Amygdala (tissue), 56 donors: ENCODE data around the gene SPIRE1.
"Not testable (repeated sequence)": the region's sequence is repeated elsewhere in the genome, so short reads cannot be mapped to it uniquely, and the experiment has no call there.

ENCODE experiments used
- DNase-seq, 56 donors: peaks; one replicate each; lab custom pipeline; 2025; lab: John Stamatoyannopoulos, UW

The SPIRE1 gene

DNA sequence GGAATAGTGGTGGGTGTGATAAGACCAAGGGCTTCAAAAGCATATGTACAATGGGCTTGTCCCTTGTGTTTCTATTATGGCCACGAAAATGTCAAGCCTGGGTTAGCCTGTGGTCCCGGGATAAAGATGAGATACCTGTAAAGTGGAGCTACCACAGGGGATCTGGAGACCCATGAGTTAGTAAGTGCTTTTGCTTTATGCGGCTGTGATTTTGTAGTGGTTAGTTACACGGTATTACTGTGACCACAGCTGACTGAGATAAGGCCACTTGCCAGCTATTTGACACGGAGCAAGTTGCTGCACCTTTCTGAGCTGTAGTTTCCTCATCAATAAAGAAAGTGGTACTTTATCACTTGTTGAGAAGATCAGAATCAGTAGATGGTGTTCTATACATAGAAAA lies 150.9 kb downstream of the SPIRE1 start:
- DNase-seq: no peak

GRCh38 chr18:12500986-12501385 lies 156.9 kb downstream of the SPIRE1 start:
- no peak for DNase-seq

DNA sequence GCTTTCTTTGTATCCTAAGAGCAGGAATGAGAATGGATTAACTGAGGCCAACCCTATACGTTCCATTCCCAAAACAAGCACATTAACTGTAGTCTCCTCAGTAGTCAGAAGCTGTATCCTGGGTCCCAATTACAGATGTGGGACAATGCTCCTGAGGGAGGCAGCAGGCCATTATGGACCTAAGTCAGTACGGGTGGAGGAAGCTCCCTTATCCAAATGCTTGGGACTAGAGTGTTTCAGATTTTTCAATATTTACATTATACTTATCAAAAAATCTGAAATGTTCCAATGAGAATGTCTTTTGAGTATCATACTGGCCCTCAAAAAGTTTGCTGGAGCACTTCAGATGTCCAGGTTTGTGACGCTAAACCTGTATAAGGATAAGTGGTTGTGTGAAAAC lies 160.1 kb downstream of the SPIRE1 start:
- DNase-seq: no peak

- no peak for DNase-seq
Observed at GRCh38 chr18:12497296-12497695, 160.6 kb downstream of the SPIRE1 start.

DNA sequence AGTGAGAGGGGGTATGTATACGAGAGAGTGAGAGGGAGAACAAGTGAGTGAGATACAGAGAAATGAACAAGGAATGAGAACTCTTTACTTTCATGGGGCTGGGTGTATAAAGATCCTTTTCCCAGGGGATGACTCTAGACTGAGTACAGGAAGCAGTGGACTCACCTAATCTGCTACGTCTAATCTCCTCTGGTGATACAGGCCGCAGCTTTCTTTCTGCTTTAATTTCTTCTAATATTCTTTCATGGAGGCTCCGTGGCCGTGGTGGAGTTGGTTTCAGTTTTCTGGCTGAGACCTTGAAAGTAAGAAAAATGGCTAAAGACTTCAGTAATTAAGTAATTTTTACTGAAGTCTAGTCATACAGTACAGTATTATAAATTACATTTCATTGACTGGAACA lies 165.0 kb downstream of the SPIRE1 start:
- no peak for DNase-seq

DNA sequence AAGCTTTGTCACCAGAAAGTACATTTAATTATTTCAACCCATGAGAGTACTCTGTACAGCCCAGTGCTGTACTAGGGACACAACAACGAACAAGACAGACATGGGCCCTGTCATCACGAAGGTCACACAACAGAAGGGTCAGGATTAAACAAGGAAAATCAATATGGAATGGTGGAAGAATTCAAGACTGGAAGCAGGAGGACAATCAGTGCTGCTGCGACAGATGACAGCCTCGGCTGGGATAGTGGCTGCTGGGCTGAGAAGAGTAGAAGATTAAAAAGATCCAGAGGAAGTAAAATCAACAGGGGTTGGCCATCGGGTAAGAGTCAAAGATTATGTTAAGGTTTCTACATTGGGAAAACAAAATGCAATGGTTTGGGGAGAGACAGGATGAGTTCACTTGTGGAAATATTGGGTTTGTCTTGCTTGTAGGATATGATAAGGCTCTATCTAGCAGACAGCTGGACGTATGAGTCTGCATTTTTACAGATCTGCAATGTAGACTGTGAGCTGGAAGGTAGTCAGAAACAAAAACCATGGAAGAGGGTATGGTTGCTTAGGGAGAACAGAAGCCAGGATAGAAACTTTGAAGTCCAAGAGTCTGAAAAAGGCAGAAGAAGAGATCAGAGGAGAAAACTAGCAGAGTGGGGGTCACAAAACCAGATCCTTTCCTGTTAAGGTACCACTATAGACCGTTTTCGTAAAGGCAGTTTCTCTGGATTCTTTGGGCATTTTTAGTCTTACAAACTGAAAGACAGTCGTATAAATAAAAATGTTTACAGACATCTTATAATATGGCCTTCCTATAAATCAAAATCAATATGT lies 166.1 kb downstream of the SPIRE1 start:
- no peak for DNase-seq

GRCh38 chr18:12485479-12486105 lies 172.3 kb downstream of the SPIRE1 start:
- DNase-seq: peak in 1 of 56 donors; percentile 1

DNA sequence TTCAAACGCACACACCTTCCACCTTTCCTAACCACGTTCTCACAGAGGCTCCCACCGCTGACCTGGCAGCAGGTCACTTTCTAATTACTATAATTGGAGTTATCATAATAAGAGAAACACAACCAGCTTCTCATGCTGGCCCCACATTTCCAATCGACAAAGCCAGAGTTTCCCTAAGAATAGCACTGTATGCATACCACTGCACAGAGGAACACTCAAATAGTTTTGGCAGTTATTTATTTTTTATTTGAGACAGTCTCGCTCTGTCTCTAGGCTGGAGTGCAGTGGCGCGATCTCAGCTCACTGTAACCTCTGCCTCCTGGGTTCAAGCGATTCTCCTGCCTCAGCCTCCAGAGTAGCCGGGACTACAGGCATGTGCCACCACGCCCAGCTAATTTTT lies 176.0 kb downstream of the SPIRE1 start:
- not testable (repeated sequence) for DNase-seq

DNA sequence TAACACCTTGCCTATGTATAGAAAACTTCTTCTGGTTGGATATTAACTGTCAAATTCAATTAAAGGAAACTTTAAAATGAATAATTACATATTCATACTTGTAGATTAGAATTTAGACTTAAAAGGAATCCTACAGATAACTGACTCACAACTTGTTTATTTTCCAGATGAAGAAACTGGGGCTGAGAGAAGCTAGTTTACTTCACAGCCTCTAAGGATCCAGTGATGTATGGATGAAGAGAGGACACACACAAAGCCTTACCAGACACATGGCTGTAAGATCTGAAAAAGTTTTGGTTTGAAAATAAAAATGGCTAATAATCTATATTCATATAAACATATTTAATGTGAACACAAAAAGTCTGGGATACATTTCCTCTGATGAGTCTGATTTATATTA lies 177.9 kb downstream of the SPIRE1 start:
- DNase-seq: no peak

GRCh38 chr18:12479536-12479935 lies 178.4 kb downstream of the SPIRE1 start:
- DNase-seq: no peak

DNA sequence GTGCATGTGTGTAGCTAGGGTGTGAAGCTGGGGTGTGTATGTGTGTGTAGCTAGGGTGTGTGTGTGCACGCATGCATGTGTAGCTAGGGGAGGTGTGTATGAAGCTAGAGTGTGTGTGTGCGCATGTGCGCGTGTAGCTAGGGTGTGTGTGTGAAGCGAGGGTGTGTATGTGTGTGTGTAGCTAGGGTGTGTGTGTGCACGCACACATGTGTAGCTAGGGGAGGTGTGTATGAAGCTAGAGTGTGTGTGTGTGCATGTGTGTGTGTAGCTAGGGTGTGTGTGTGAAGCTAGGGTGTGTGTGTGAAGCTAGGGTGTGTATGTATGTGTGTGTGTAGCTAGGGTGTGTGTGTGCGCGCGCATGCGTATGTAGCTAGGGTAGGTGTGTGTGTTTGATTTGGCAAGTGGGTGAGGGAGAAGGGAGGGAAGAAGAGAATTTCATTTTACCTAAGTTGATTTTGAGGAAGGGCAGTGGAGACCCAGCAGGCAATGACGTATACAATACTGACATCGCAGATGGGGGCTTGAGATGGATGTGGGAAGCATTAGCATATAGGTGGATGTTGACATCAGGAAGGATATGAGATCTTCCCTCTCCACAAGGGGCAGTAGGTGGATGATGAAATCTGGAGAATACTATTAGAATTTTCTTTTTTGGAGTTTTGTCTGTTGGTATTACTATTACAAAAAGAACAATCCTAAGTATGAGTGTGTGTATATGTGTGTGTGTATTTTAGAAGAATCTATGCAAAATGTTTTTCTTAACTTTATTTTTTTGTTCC lies 179.4 kb downstream of the SPIRE1 start:
- DNase-seq: no peak

DNA sequence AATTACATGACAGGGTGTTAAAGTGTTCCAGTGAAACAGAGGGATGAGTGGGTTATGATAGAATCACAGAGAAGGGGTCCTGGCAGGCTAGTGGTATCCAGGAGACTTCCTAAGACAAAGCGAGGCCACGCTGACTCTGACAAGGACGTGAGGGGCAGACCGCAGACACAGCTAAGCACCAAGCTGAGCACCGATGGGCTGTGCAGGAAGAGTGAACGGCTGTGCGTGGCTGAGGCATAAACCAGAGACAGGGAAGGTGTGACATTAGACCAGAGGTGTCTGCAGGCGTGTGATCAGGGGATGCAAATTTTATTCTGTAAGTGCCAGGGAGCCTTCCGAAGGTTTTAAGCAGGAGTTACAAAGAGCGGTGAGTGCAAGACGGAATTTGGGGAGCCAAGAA lies 180.3 kb downstream of the SPIRE1 start:
- no peak for DNase-seq

DNA sequence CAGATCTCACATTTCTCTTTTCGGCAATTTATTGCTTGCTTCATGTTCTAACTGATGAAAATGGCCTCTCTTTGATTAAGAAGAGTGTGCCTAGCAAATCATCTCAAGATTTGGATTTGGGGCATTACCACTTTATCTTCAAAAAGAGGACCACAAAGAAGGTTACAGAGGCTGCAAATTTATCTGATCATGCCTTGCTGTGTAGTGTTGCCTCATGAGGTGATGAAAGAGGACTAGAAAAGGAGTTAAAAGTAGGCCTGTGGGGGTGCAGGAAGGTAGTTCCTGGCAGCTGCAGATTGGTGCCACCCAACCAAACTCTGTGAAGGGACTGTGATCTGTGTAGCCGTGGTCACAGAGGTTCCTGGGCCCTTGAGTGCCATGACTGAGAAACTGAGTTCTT lies 181.0 kb downstream of the SPIRE1 start:
- DNase-seq: no peak

DNA sequence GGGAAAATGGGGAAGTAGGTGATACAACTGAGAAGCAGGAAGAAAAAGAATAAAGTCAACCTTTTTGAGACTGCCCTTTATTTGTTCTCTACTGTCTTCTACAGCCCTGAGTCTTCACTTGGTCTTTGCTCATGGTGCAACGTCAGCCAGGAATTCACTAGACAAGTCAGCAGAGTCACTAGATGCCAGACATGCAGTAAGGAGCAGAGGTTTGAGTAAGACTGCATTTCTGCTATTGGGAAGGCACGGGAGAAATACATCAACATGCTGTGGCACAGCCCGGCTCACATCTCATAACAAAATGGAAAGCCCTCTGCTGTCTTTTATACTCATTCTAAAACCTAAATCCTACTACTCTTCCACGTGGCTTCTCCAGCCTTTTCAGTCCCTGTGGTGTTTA lies 183.0 kb downstream of the SPIRE1 start:
- DNase-seq: no peak

DNA sequence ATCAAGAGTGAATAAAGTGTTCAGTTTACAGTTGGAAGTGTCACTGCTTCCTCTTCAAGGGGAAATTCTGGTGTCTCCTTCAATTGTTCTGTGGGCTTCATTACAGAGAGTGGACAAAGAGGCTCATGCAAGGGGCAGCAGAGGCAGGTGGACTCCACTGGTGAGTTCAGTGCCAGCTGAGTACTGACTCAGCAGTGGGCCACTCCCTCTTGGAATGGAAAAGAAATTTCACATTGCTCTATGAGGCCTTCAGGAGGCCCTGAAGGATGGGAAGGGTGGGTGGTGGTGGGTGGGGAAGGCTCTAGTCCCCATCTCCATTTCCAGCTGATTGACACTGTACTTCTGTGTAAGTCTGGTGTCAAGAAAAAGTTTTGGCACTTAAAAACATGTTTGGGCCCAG lies 183.8 kb downstream of the SPIRE1 start:
- DNase-seq: no peak

GRCh38 chr18:12470382-12471075 lies 187.4 kb downstream of the SPIRE1 start:
- peak in 3 of 56 donors; percentile 19 to 27 (median 25) for DNase-seq

GRCh38 chr18:12468445-12468844 lies 189.5 kb downstream of the SPIRE1 start:
- DNase-seq: no peak

- no peak for DNase-seq
Observed at GRCh38 chr18:12464731-12465130, 193.2 kb downstream of the SPIRE1 start.

- no peak for DNase-seq
Observed at GRCh38 chr18:12463191-12463590, 194.7 kb downstream of the SPIRE1 start.

DNA sequence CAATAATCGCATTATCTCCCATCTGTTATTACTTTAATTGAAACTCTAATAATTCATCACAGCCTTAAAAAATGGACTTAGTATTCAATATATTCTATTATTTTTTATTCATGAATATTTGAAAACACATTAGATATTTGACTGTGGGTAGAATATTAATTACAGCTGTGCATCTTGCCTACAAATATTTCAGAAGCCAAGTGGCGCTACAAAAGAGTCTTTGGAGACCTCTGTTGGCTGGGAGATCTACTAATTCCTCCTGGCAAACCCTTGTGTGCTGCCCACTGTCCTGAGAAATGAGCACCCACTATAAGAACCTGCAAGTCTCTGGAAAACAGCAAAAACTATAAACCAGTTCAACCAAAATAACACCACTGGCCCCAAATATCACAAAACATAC lies 195.7 kb downstream of the SPIRE1 start:
- no peak for DNase-seq

GRCh38 chr18:12461326-12461725 lies 196.6 kb downstream of the SPIRE1 start:
- DNase-seq: no peak
